HG02588 (cell line): ENCODE measurements around the gene PDE4B.
"Not testable (repeated sequence)": the region's sequence is repeated elsewhere in the genome, so short reads cannot be mapped to it uniquely, and the experiment has no call there.

Experiments
- ATAC-seq: cut with Tn5 transposase; IDR thresholded peaks from one replicate; pipeline ENCODE4 v1.9.1; 2021; ENCODE audit warnings: mild to moderate bottlenecking, moderate library complexity; ENCODE audit not compliant: unreplicated experiment

The PDE4B gene

DNA sequence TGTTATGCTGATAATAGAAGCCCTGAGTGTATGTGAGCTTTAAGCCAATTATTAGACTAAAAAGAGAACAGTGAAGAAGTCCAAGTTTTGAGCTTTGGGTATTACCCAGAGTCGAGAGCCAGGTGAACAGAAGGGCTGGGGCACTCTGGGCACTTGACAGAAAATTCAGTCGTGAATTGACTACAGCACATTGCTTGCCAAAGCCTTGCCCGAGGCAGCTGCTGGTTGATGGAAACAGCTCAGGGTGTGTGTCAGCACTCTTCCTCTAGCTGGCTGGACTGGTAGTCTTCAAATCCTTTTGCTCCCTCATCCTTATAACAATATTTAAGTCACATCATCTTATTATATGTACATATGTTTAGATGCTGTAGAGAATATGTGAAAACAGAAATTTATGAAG is 21.3 kb downstream of the PDE4B start:
- no peak for ATAC-seq

DNA sequence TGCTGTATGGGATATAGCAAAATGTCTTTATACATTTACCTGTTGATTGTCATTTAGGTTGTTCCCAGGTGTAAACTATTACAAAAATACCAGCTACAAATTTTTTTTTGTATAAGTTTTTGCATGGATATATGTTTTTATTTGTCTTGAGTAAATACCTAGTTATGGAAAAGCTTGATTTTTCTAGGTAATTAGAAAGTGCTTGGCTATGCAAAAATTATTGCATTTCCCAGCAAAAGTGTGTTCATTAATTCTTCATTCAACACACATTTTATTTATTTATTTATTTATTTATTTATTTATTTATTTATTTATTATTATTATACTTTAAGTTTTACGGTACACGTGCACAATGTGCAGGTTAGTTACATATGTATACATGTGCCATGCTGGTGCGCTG is 22.1 kb downstream of the PDE4B start:
- ATAC-seq: no peak

DNA sequence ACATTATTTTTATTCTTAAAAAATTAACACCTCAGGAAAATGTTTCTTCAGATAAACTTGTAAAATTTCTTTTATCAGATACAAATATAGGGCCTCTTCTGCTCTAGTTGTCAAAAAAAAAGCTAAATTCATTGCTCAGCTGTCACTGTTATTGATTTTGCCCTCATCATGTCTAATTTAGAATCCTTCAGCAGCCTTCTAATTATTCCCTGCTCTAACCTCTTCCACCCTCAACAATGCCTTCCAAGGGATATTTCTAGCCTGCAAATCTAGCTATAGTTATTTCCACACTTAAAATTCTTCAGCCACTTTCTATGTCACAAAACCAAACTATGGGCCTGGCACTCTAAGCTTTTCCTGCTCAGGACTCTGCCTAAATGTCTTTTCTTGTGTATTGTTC is 25.2 kb downstream of the PDE4B start:
- no peak for ATAC-seq

DNA sequence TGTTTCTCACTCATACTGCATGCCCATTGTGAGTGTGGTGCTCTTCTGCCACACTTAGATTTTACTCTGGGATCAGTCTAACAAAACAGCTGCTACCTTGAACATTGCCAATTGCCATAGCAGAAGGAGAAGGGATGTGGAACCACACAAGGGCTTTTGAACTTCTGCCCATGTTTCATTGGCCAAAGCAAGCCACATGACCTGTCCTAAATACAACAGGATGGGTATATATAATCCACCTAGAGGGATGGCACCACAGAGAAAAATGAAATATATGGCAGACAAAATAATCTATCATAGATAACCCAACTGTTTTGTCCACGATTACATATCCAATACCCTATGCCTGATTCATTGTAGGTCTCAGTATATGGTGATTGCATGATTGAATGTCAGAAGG is 26.3 kb downstream of the PDE4B start:
- ATAC-seq: no peak

DNA sequence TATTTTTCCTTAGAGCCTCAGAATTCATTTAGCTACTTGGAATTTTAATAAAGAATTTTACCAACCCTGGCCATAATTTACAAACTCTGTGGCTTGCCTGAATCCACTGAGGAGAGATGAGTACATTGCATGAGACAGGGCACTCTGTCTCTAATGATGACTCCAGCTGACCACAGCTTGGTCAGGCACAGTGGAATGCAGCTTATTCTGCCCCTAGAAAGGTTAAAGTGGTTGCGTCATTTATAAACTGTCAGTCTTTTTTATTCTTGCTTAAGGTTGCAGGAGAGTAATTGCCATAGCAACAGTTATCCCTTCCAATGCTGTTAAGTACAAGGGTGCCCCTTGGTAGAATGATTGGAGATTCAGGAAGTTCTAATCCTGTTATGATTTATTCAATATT is 28.3 kb downstream of the PDE4B start:
- no peak for ATAC-seq

DNA sequence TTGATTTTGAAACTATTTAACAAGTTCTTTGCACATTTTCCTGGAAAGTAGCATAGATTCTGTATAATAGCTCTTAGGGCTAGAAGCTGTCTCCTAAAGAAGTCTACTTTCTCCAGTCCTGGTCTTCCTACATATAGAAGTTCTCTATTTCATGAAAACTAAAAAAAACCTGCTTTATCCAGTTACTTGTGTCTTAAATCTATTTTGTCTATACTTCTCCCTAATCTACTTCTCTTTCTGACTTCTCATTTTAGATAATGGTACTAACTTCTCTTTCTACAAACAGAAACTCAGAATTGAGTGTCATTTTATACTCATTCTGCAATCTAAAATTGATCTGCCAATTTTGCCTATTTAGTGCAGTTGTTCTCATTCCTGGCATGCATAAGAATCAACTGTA is 28.7 kb downstream of the PDE4B start:
- ATAC-seq: no peak

DNA sequence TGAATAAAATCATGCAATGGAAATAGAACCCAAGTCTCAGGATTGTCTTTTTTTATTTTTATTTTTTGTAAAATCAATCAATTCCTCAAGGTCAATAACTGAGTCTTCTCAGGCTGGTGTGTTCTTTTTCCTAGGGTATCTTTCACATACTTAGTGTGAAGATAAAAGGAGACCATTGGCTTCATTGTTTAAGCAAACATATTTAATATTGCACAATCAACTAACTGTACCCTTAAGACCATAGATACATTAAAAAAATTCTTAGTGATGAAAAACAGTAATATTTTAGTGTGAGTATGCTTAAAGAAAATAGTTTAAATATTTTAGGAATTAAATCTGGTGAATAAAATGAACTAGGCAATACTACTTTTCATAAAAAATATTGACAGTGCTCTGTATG is 31.4 kb downstream of the PDE4B start:
- no peak for ATAC-seq

DNA sequence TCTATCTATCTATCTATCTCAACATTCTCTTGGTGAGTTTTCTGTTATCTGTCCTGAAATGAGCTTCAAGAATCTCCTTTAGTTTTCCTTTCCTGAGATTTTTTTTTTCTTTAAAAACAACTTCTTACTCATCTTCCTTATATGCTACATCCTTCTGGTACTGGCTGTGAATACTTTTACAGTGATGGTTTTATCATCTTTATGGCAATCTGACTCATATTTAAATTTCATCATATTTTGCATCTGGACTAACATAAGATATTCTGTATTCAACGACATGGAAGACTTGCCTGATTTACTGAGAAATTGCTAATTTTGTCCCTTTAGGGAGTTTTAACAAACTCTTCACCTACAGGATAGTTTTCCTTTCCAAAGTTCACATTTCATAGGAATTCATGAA is 33.0 kb downstream of the PDE4B start:
- ATAC-seq: no peak

DNA sequence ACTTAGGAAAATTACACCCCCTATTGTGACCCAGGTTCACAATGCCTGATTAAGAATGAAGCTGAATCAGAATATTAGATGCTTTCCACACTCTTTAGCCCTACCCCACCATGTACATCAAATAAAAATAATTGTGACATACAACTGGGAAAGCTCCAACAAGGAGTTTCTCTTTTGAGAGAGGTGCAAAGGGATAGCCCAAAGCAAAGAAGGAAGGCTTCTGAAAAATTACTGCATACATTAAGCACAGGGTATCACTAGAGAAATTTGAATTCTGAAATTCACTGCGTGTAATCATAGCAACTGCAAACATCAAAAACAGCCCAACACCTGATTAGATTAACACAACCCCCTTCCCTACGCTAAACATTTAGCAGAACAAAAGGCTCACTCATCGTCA is 34.1 kb downstream of the PDE4B start:
- ATAC-seq: no peak

DNA sequence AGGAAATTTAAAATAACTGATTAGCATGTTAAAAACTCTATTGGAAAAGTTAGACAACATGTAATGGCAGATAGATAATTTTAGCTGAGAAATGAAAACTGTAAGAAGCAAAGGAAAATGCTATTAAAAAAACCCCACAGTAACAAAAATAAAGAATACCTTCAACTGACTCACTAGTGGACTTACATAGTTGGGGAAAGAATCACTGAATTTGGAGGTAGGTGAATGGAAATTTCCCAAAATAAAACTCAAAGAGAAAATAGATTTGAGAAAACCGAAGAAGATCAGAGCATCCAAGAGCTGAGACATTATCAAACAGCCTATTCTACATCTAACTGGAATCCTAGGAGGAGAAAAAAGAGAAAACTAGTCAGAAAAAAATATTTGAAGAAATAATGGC is 34.7 kb downstream of the PDE4B start:
- ATAC-seq: no peak

DNA sequence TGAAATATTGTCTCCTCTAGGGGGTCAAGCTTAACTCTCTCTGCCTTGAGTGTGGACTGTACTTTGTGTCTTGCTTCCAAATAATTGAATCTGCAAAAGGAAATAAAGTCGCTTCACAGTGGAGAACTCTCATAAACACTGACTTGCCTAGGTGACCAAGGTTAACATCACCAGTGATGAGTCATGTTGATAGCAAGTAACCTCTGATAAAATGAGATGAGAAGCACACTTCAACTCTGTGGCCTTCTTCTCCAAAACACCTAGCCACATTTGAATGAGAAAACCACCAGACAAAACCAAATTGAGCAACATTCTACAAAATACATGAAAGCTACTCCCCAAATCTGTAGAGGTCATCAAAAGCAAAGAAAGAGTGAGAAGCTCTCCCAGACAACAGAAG is 37.6 kb downstream of the PDE4B start:
- no peak for ATAC-seq

DNA sequence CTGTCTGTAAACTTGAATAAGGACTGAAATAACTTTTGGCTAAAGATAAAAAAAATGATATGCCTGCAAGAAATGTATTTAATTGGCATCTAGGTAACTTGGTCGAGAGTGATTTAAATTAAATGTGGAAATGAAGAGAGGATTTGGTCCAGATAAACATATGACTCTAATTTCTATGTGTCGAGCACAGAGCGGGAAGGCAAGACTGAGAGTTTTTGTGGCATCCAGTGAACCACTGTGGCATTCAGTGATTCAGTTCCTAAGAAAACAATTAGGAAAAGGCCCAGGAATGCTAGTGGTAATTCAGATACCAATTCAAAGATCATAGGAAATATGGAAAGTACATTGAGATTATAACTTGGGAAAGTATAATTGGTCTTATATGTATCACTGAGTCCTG is 39.6 kb downstream of the PDE4B start:
- no peak for ATAC-seq

DNA sequence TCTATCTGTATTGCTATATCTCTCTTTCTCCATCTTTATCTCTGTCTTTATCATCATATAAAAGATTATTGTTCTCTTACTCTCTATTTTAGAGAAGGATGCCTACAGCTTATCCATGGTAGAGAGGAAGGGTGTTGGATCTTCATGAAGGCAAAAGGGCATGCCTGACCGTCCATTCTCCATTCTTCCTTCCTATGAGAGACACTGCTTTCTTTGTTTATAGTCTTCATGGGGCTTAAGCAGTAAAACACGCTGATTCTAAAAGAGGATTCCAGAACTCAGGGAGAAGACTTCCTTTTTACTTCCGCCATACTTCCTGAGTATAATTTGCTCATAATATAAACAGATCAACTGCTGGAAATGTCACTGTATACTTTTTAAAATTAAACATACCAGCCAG is 44.0 kb downstream of the PDE4B start:
- no peak for ATAC-seq

DNA sequence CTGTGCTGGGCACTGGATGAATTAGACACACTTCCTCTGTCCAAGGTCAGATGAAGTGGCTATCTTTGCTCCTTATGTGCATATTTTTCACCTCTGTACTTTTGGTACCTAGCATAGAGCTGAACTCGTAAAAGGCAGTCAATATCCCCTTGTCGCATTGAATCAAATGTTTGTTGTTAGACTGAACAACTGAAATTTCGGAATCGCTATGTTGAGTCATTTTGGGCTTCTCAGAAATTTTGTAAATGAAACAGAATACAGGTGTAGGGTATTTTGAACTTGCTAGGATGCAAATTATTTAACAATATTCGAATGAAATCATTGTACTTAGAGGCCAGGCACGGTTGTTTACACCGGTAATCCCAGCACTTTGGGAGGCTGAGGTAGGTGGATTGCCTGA is 48.0 kb downstream of the PDE4B start:
- ATAC-seq: no peak

DNA sequence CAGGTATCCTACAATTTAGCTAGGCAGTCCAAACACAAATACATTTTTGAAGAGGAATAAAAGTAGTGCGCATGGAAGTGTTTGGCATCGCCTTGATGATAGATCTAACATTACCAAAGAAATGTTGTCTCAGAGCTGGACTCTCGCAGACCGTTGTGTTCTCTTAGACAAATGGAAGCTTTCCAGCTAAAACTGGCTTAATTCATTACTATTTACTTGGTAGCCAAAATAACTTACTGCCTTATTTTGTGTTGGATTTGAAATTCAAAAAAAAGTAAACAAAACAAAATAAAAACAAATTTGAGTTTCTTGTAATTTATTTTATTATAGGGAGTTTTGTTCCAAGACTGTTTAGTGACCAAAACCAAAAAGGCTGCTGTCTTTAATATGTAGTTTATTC is 51.6 kb downstream of the PDE4B start:
- no peak for ATAC-seq

DNA sequence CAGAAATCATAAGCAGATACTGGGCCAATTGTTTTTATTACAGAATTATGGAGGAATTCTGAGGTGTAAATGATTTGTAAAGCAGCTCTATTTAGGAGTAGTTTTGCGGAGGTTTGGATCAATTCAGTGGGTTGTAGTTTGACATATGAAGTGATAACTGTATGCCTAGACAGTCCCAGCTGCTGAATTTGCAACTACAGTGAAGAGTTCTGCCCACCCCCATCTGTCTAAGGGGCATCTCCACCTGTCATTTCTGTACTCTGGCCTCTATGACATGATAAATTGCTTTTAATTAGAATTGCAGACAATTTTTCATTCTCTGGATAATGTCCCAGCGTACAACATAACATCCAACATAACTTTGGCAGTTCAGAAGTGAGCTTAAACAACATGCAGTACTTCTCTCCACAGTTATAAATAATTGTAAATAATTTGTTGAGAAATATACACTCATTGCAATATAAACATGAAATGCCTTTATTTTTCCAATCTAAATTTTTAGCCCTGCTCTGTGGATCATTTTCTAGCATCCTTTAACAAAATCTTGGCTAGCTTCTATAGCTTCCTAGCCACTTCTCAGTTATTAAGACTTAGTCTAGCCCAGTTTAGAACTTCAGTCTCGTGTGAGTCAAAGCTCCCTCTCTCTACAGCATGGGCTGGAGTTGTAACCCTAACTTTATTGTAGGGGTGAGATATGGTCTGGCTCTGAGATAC is 52.3 kb downstream of the PDE4B start:
- no peak for ATAC-seq

DNA sequence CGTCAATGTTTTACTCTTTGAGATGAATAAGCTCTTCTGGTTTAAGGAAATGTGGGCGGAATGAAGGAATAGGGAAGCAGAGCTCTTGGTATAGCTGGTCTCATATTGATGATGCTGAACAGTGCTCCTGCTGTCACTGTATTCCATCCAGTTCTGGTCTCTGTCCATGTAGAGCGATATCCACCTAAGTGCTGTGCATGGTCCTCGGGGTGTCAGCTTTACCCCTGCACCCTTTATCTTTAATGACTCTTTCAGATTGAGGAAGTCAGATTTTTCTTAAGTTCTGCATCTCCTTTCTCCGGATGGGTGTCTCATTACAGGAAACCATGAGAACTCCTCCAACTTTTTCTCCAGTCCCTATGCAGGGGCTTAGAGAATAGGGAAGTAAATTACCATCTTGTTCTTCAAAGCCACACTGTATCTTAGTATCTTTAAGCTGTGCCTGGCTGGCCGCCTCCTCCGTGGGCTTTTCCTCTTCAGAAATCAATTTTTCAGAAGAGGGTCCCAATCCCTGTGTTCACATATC is 52.9 kb downstream of the PDE4B start:
- ATAC-seq: no peak

DNA sequence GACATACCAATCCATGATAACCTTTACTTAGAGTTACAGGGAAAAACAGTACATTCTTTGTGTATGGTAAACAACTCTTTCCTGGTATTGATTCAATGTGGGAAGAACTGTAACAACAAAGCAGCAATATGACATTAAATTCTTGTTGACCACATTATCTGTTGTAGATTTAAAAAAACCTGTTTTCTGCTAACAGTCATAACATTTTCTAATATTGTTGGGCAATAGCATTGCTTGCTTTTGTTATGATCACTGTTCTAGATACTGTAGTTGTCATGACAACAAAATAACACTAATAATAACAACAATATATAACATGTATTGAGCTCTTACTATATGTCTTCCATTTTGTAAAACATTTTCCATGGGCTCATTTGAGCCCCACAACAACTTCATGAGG is 54.2 kb downstream of the PDE4B start:
- ATAC-seq: no peak

DNA sequence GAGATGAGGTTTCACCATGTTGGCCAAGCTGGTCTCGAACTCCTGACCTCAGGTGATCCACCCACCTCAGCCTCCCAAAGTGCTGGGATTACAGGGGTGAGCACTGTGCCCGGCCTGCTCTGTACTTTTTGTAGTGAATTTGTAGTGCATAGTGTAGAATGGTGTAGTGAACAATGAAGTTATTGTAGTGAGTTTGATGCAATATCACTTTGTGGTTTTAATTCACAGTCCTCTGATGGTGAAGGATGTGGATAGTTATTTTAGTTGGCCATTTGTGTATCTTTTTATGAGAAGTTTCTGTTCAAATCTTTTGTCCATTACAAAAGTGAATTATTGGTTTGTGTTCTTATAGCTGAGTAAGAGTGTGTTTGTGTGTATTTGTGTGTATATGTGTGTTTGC is 57.6 kb downstream of the PDE4B start:
- ATAC-seq: no peak

DNA sequence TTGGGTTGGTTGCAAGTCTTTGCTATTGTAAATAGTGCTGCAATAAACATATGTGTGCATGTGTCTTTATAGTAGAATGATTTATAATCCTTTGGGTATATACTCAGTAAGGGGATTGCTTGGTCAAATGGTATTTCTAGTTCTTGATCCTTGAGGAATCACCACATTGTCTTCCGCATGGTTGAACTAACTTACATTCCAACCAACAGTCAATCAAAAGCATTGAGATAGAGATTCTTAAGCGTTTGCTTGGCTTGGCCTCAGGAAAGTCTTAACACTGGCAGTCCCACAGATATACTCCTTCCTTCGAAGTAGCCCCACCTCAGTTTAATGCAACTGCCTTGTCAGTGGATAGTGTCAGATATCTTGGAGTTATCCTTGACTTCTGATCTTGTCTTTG is 63.9 kb downstream of the PDE4B start:
- not testable (repeated sequence) for ATAC-seq

DNA sequence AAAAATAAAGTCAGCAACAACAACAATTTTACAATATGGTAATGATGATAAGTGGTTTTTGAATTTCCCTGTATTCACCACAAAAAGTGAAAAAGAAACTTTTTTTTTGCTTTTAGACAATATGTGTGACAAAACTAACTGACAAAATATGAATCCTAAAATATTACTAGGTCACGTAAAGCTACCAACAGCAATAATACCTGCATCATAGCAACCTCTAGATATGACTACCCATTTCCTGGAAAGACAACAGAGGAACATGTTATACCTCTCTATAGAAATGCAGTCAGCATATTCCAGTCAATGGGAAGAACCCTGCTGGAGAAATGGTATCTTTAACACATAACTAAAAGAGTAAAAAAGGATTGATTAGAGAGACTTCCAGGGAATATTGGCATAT is 73.7 kb downstream of the PDE4B start:
- ATAC-seq: no peak

DNA sequence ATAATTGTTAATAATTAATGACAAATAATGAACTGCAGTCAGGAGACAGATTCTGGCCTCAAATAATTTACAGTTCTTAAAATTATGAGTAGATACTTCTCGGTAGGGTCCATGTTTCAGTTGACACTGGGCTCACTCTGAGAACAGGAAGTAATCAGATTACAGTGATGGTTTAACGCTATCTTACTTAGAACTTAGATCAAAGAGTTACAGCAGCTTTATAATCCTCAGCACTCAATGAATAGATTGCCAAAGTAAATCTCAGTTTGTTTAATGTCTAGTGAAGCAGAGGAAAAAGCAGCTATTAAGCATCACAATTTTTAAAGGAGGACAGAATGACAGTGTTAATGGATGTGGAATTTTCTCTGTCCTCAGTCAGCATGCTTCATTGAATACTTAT is 79.6 kb downstream of the PDE4B start:
- no peak for ATAC-seq

DNA sequence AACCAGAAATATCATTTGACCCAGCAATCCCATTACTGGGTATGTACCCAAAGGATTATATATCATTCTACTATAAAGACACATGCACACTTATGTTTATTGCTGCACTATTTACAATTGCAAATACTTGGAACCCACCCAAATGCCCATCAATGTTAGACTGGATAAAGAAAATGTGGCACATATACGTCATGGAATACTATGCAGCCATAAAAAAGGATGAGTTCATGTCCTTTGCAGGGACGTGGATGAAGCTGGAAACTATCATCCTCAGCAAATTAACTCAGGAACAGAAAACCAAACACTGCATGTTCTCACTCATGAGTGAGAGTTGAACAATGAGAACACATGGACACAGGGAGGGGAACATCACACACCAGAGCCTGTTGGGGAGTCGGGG is 85.6 kb downstream of the PDE4B start:
- ATAC-seq: not testable (repeated sequence)
